Measurements from ENCODE around the gene LINC00237.

LINC00237 gene

GRCh38 chr20:21049305-21049828, 56.8 kb downstream of the LINC00237 start:
- DNase-seq (ENCODE audit: low read depth, low spot score) = no peak
- H3K36me3 ChIP-seq (ENCODE audit: control insufficient read depth, insufficient read depth, low read length) = no peaks in the 10 kb centered on the region
- no peak overlapping the region for H3K4me3 ChIP-seq (ENCODE audit: low read length)
- H3K4me1 ChIP-seq (ENCODE audit: control insufficient read depth, insufficient read depth, low read length) = peaks cover 2% of the 10 kb centered on the region; the same call in 1 of the 2 replicates
- no peaks in the 10 kb centered on the region for H3K9me3 ChIP-seq (ENCODE audit: control insufficient read depth, insufficient read depth, low read length)
- H3K27ac ChIP-seq (ENCODE audit: low read length) = no peak overlapping the region
- no CpG with 5 or more reads among the region's 6 CpGs for WGBS (ENCODE audit: insufficient coverage, insufficient read length)
- H3K27me3 ChIP-seq (ENCODE audit: control insufficient read depth, insufficient read depth, low read length) = no peaks in the 10 kb centered on the region

- Histone ChIP-seq H3K4me3 (ENCODE audit: low read length) (no peak overlapping the region), H3K9me3 (ENCODE audit: control insufficient read depth, insufficient read depth, low read length) (no peaks in the 10 kb centered on the region), H3K36me3 (ENCODE audit: control insufficient read depth, insufficient read depth, low read length) (no peaks in the 10 kb centered on the region), H3K27me3 (ENCODE audit: control insufficient read depth, insufficient read depth, low read length) (no peaks in the 10 kb centered on the region), H3K4me1 (ENCODE audit: control insufficient read depth, insufficient read depth, low read length) (peaks cover 2% of the 10 kb centered on the region; the same call in 1 of the 2 replicates), H3K27ac (ENCODE audit: low read length) (no peak overlapping the region)
- no CpG with 5 or more reads among the region's 5 CpGs for WGBS (ENCODE audit: insufficient coverage, insufficient read length)
- peak; percentile 33 for DNase-seq (ENCODE audit: low read depth, low spot score)
These were observed 57.3 kb downstream of the LINC00237 start for GRCh38 chr20:21048841-21049273.

DNA sequence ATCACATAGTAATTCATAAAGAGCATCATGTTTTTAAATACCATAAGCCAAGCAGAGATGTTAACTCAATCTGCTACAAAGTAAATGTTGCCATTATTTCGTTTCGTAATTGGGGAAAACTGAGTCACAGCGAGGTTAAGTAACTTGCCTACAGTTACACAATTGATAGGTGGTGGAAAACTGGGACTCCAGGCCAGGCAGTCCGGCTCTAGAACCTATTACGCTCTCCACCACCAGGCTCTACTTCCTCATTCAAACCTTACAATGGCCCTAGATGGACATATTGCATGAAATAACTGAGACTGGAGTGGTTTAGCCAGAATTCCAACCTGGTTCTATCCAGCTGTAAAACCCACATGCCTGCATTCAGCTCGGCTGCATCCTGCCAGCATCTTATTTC, 58.2 kb downstream of the LINC00237 start:
- no peak for DNase-seq (ENCODE audit: low read depth, low spot score)
- Histone ChIP-seq H3K27ac (ENCODE audit: low read length) (no peak overlapping the region), H3K27me3 (ENCODE audit: control insufficient read depth, insufficient read depth, low read length) (no peaks in the 10 kb centered on the region), H3K4me1 (ENCODE audit: control insufficient read depth, insufficient read depth, low read length) (peaks cover 2% of the 10 kb centered on the region; the same call in 1 of the 2 replicates), H3K36me3 (ENCODE audit: control insufficient read depth, insufficient read depth, low read length) (no peaks in the 10 kb centered on the region), H3K9me3 (ENCODE audit: control insufficient read depth, insufficient read depth, low read length) (no peaks in the 10 kb centered on the region), H3K4me3 (ENCODE audit: low read length) (no peak overlapping the region)
- WGBS (ENCODE audit: insufficient coverage, insufficient read length) = no CpG with 5 or more reads among the region's 6 CpGs

GRCh38 chr20:21046413-21047070, 59.6 kb downstream of the LINC00237 start:
- Histone ChIP-seq H3K4me1 (ENCODE audit: control insufficient read depth, insufficient read depth, low read length) (no peaks in the 10 kb centered on the region), H3K9me3 (ENCODE audit: control insufficient read depth, insufficient read depth, low read length) (no peaks in the 10 kb centered on the region), H3K4me3 (ENCODE audit: low read length) (no peak overlapping the region), H3K36me3 (ENCODE audit: control insufficient read depth, insufficient read depth, low read length) (no peaks in the 10 kb centered on the region), H3K27ac (ENCODE audit: low read length) (no peak overlapping the region), H3K27me3 (ENCODE audit: control insufficient read depth, insufficient read depth, low read length) (no peaks in the 10 kb centered on the region)
- no CpG with 5 or more reads among the region's 2 CpGs for WGBS (ENCODE audit: insufficient coverage, insufficient read length)
- DNase-seq (ENCODE audit: low read depth, low spot score) = no peak

Measured in iPS DF 6.9 (cell line).